A549 treated with dexamethasone at 1 μM for 4 hours (cell line): ENCODE results near the gene ATP12A. TPM values are rescaled to one million over a fixed set of nuclear protein-coding genes. Genes with fewer than 3 reads are reported as not detected.

Source experiments
- total RNA-seq: library from RNA; stranded (reverse); fragments of 200-300 nt; extraction: Qiagen RNA extraction; gene quantifications from 5 replicates; pipeline ENCODE4 v1.2.3, GENCODE V29; 2022

Gene ATP12A
- 0.02 TPM in 2 of 5 replicates, not detected in the others for total RNA-seq

DNA sequence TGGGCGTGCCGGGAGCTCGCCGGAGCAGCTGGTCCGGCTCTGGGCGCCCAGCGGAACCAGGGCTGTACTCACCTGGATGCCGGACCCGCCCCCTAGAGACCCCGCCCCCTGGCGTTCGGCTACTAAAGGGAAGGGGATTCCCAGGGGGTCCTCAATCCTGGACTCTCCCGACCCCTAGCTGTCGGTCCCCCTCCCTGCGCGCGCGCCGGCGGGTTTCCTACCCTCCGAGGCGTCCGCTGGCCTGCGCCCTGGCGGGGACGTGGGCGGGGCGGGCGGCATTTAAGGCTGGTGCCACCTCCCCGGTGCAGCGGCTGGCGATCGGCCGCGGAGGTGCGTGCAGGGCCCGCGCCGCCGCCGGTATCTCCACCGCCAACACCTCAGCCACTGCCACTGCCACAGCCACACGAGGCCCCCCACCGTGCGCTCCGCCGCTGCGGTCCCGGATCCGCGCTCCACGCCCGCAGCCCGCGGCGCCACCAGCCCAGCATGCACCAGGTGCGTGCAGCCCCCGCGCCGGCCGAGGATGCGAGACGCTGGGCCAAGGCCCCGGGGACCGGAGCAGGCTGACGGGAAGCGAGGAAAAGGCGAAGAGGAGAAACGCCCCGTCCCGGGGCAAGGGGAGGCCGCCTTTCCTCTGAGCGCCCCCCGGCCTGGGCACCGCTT is at the start of gene ATP12A:
Gene ATP12A (plus strand): TSS at position 151 of the 663 bp plus-strand sequence. CDS start 336 bp downstream, at position 487.

Other genes with a start within 250 kb of the ATP12A start
- gene PARP4, start 167.6 kb upstream of the ATP12A start, total RNA-seq = 43.5 to 58.0 TPM (median 54.8 TPM) in 5 replicates
- not detected in 5 replicates for gene RNF17, start 83.8 kb downstream of the ATP12A start, total RNA-seq